Measurements from ENCODE around the gene GALNT6. TPM values are rescaled to one million over a fixed set of nuclear protein-coding genes. Genes with fewer than 3 reads are reported as not detected.

GALNT6 gene
- total and polyA plus RNA-seq, 2 of the 13 experiments (the other 11 are each of a cell fraction or from before 2014, with no cell fraction given): 1.0 to 1.1 TPM

- BruUV-seq (replicated peaks): no TSS peak
- H3K27ac ChIP-seq (ENCODE audit: extremely low read length, insufficient read depth, low read length): no peak overlapping the region
- H3K4me3 ChIP-seq (replicated peaks in 1 of 3; ENCODE audit: insufficient read depth in 1 of 3, low read depth in 2 of 3, low read length in 3 of 3): no peak overlapping the region
- no peak overlapping the region for H3K4me2 ChIP-seq (ENCODE audit: low read depth, low read length)
- 8% methylated on average over 11 of the region's 11 CpGs for WGBS (ENCODE audit: low lambda C conversion rate)
- no peaks in the 10 kb centered on the region for H3K27me3 ChIP-seq (ENCODE audit: control insufficient read depth in 1 of 2, insufficient read depth in 2 of 2, low read length in 2 of 2)
- intact Hi-C loops (cut with micrococcal nuclease; ENCODE audit: unreplicated experiment) (loop anchor here (5.0 kb wide), 1 partner anchor 393 kb away; a partner anchor contains a TSS), in situ Hi-C loops (cut with HindIII; ENCODE audit: extremely low pct_ligation_motif_present, low pct_unique_long_range_greater_than_20kb) (loop anchor here (5.0 kb wide), 3 partner anchors 108 to 398 kb away; no protein-coding TSS in a partner anchor)
- ChIA-PET POLR2A (no interaction called here), CTCF (ENCODE audit: low intra/inter-chr PET ratio, low total read pairs) (no interaction called here)
- H3K36me3 ChIP-seq (replicated peaks in 1 of 2; ENCODE audit: control insufficient read depth in 1 of 2, insufficient read depth in 2 of 2, low read length in 2 of 2): no peaks in the 10 kb centered on the region
- H2AFZ ChIP-seq (ENCODE audit: low read length): no peak overlapping the region
- ATAC-seq (no peak), FAIRE-seq (no peak), DNase-seq (ENCODE audit: low spot score) (no peak)
- no peaks in the 10 kb centered on the region for H4K20me1 ChIP-seq (ENCODE audit: insufficient read depth, low read length)
- H3K9ac ChIP-seq (ENCODE audit: insufficient read depth, low read depth, low read length): no peak overlapping the region
- no peak for TF ChIP-seq ZNF576 (CRISPR knock-in tag; IDR thresholded peaks at IDR 0.05)
- TF ChIP-seq ZC3H4 (CRISPR knock-in tag; IDR thresholded peaks at IDR 0.05; ENCODE audit: borderline replicate concordance): no peak
- no peak for TF ChIP-seq PLRG1 (conservative IDR thresholded peaks at IDR 0.05)
- no peak for TF ChIP-seq GZF1 (CRISPR knock-in tag; IDR thresholded peaks at IDR 0.05)
- TF ChIP-seq NCOR1 (IDR thresholded peaks at IDR 0.05; ENCODE audit: borderline replicate concordance, low read length): no peak
- no peak for TF ChIP-seq CEBPB (IDR thresholded peaks at IDR 0.05; ENCODE audit: borderline replicate concordance, low read depth, low read length)
- no peak for TF ChIP-seq ARNT2 (CRISPR knock-in tag; IDR thresholded peaks at IDR 0.05; ENCODE audit: low read depth)
- no peak for TF ChIP-seq ZFP36L1 (CRISPR knock-in tag; IDR thresholded peaks at IDR 0.05)
- TF ChIP-seq PRPF4 (IDR thresholded peaks at IDR 0.05; ENCODE audit: low read depth, low read length, poor library complexity, severe bottlenecking): no peak
- no peak for TF ChIP-seq PRDM10 (CRISPR knock-in tag; IDR thresholded peaks at IDR 0.05; ENCODE audit: low read depth)
- no peak for TF ChIP-seq ATF7 (IDR thresholded peaks at IDR 0.05)
- no peak for TF ChIP-seq ATF7 (CRISPR knock-in tag; IDR thresholded peaks at IDR 0.05)
- TF ChIP-seq GMEB1 (CRISPR knock-in tag; IDR thresholded peaks at IDR 0.05; ENCODE audit: borderline replicate concordance): no peak
- no peak for TF ChIP-seq SOX13 (IDR thresholded peaks at IDR 0.05)
- TF ChIP-seq SOX13 (CRISPR knock-in tag; conservative IDR thresholded peaks at IDR 0.05 in 1 of 2, IDR thresholded peaks at IDR 0.05 in 1 of 2): no peak
- H3K4me1 ChIP-seq (ENCODE audit: insufficient read depth, low read length): no peaks in the 10 kb centered on the region
- H3K9me3 ChIP-seq (ENCODE audit: low read length): no peaks in the 10 kb centered on the region
- no peaks in the 10 kb centered on the region for H3K79me2 ChIP-seq (ENCODE audit: insufficient read depth, low read length)
Measured at GRCh38 chr12:51419425-51420193, 28.4 kb upstream of the GALNT6 start.

Data from HepG2 (cell line).